GM12874 (cell line): ENCODE results near the gene ZNF346.

ENCODE experiments used
- TF ChIP-seq, protein P1 (sequence below): IDR thresholded peaks from 2 replicates; pipeline ENCODE4 v1.5.1; 2011; ENCODE audit warnings: low read depth, mild to moderate bottlenecking, control low read depth, low read length, moderate library complexity; ENCODE audit not compliant: insufficient read depth

ZNF346 gene

DNA sequence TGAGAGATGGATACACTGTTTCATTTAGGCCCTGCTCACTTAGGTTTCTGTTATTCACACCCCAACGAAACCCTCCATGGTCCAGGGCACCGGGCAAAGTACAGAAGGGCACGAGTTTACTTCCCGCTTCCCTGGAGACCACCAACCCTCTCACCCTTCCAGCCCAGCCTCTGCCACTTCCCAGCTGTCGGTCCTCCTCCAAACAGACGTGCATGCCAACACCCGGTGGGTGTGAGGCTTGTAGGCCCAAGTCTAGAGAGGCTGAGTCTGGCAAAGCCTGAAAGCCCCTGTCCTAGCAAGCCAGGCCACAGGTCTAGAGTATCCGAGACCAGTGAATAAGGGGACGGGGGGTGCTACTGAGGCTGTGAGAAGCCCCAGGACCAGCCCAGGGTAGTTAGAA lies 57.1 kb downstream of the ZNF346 start:
- TF ChIP-seq, protein P1, sequence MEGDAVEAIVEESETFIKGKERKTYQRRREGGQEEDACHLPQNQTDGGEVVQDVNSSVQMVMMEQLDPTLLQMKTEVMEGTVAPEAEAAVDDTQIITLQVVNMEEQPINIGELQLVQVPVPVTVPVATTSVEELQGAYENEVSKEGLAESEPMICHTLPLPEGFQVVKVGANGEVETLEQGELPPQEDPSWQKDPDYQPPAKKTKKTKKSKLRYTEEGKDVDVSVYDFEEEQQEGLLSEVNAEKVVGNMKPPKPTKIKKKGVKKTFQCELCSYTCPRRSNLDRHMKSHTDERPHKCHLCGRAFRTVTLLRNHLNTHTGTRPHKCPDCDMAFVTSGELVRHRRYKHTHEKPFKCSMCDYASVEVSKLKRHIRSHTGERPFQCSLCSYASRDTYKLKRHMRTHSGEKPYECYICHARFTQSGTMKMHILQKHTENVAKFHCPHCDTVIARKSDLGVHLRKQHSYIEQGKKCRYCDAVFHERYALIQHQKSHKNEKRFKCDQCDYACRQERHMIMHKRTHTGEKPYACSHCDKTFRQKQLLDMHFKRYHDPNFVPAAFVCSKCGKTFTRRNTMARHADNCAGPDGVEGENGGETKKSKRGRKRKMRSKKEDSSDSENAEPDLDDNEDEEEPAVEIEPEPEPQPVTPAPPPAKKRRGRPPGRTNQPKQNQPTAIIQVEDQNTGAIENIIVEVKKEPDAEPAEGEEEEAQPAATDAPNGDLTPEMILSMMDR: no peak

DNA sequence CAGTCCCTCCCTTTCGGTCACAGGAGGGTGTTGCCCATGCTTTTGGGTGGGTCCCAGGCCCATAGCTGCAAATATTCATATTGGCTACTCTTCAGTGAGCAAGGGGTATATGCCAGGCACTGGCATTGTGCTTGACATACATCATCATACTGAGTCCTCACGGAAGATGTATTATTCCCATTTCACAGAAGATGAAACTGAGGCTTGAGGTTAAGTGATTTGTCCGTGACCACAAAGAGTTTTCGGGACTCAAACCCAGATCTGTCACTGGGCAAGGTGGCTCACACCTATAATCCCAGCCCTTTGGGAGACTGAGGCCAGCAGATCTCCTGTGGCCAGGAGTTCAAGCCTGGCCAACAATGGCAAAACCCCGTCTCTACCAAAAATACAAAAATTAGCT lies 57.8 kb downstream of the ZNF346 start:
- TF ChIP-seq, protein P1: no peak

DNA sequence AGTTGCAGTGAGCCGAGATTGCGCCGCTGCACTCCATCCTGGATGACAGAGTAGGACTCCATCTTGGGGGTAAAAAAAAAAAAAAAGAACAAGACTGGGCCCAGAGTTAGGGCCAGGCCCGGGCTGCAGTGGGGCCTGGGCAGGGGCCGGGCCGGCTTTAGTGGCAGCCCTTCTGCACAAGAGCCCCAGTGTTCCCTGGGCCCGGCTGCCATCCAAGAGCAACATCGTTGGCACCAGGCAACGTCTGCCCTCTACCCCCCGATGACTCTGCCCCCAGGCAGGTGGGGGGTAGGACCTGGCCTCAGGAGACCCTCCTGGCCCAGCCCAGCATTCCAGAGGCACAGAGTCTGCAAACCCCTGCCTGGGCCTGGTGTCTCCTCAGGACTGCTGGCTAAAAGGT lies 59.4 kb downstream of the ZNF346 start:
- TF ChIP-seq, protein P1: no peak

DNA sequence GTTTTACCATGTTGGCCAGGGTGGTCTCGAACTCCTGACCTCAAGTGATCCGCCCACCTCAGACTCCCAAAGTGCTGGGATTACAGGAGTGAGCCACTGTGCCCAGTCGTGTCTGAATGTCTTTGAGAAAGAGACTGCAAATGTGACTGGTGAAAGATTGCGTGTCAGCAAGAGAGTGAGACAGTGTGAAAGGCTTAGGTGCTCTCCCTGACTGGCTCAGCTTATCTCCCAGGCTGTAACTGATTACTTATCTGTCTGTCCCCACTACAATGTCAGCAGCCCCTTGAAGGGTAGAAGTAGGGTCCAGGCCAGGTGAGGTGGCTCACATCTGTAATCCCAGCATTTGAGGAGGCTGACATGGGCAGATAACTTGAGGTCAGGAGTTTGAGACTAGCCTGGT lies 60.9 kb downstream of the ZNF346 start:
- TF ChIP-seq, protein P1: no peak

DNA sequence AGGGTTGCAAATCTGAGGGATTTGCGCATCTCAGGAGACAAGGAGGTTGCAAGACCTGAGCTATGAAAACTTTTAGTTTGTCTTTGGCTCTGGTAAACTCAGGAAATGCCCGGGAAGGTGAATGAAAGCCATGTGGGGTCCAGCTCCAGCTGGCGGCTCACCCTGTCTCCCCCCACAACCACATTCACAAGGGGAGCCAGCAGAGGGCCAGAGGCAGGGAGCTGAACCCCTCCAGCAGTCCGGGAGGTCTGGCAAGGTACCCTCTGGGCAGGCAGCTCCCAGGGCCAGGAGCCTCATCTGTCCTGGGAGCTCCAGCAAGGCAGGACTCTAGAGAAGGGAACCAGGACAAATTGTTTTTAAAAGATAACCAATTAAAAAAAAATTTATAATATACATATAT lies 61.7 kb downstream of the ZNF346 start:
- TF ChIP-seq, protein P1: no peak

DNA sequence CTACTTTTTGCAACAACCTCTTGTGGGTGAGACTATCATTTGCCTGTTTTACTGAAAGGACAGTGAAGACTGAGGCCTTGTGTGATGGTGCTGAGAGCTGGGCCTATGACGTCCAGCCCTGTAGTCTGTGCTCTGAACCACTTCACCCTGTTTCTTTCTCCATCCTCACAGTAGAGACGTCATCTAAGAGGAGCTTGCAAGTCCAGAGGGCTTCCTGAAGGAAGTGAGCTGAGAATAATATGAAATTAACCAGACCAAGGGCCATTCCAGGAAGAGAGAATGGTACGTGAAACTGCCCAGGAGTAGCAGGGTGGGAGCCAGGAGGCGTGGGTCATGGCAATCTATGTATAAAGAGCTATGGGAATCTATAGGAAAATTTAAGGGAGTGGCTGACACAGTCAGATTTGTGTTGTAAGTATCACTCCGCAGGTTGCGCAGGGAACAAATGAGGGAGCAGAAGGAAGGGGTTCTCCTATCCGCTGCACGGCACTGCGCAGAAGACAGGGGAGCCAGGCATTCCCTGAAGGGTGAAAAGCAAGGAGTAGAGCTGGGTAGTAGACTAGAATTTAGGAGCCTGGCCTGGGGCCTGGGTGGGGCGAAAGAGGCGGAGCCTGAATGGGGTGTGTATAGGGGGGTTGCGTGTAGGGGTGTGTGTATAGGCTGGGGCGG lies 63.6 kb downstream of the ZNF346 start:
- TF ChIP-seq, protein P1: no peak

DNA sequence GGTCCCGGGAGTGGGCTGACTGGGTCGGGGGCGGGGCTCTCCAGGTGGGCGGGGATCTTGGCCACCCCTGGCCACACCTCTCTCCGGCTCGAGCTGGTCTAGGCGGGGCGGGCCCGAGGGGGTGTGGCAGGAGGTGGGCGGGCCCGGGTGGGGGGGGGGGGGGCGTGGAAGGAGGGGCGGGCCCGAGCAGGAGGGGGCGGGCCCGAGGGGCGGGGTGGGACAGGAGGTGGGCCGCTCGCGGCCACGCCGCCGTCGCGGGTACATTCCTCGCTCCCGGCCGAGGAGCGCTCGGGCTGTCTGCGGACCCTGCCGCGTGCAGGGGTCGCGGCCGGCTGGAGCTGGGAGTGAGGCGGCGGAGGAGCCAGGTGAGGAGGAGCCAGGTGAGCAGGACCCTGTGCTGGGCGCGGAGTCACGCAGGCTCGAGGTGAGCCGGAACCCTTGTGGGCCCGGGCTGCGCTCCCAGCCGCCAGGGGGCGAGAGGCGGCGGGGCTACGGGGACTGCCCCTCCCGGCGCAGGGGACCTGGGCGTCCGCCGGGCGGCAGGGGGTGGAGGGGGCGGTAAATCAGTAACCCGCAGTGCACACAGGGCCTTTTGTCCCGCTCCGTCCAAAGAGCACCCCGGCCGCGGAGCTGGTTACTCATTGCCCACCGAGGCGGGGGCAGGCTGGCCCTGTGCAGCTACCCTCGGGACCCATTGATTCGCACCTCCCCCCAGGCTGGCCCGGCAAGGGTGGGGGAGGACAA lies 64.3 kb downstream of the ZNF346 start, which contains the start of gene FGFR4:
FGFR4 (plus strand) TSS at position 262 of the 744 bp plus-strand sequence. CDS start 2,688 bp downstream, outside the sequence.
- TF ChIP-seq, protein P1: peak; percentile 83
